GM18951 (cell line): ENCODE results near the gene SPARCL1.

ENCODE experiments used
- POLR2A ChIP-seq: IDR thresholded peaks from 4 replicates; pipeline ENCODE4 v1.6.1; 2011; ENCODE audit warnings: mild to moderate bottlenecking; ENCODE audit not compliant: insufficient read length, insufficient read depth; ENCODE audit errors: extremely low read depth
- in situ Hi-C: fragments of 300-500 bp; cut with MboI; formaldehyde crosslinking; loops from one replicate; pipeline ENCODE4 v1.12.0; 2022; ENCODE audit warnings: low sequenced_read_pairs, mixed read lengths, inconsistent platforms; ENCODE audit not compliant: unreplicated experiment

The SPARCL1 gene

DNA sequence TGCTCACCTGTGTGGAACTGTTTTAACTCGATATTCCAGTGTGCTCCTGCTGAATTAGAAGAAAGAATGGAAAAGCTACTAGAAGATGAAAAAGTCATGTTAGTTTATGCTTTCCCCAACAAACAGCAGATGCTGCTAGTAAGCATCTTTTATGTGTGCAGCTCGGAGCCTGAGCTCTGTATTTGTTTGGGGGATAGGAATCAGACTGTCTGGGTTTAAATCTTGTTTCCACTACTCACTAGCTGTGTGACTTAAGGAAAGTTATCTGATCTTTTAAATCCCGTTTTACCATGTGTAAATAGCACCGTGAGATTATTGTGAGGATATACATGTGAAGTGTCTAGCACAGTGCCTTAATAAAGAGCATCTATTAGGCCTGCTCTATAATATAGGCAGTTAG is 24.0 kb upstream of the SPARCL1 start:
- in situ Hi-C loops = no loop called here
- no peak for TF ChIP-seq POLR2A

DNA sequence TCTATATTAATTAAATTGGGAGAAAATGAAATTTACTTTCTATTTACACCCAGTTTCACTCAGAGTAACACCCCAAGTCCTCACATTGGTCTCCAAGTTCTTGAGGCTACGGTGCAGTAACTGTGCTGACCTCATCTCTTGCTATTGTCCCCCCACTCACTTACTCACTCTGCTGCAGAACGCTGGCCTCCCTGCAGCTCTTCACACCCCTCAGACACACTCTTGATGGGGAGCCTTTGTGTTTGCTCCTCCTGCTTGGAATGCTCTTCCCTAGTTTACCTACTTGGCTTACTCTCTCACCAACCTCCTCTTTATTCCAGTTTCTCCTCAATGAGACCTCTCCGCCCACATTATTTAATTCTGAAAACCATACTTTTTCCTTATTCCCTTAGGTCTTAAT is 22.2 kb upstream of the SPARCL1 start:
- no peak for TF ChIP-seq POLR2A
- in situ Hi-C loops = no loop called here

DNA sequence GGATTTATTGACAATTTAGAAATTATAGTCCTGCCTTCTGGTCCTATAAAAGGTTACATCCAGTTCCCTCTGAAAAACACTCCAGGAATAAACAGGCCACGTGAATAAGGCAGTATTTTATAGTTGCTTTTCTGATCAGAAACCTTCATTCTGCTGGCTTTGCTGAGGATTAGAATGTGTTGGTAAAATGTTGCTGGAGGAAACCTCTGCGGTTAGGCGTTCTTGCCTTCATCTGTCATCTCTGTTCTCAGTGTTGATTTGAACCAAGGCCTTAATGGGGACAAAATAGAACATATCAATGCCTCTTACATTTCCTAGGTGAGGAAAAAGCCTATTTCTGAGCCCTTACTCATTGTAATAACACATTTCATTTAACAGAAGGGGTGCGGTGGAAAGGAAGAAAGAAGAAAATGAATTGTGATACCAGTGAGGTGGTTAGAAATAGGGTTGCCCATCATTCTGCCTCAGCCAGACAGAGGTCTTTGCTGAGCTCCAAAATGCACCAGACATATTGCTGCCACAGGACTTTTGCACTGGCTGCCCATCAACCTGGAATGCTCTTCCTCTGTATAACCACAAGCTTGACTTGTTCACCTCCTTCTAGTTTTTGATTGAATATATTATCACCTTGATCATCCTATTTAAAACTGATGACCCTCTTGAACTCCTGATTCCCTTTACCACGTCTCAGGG is 18.0 kb upstream of the SPARCL1 start:
- TF ChIP-seq POLR2A = no peak
- in situ Hi-C loops = no loop called here

DNA sequence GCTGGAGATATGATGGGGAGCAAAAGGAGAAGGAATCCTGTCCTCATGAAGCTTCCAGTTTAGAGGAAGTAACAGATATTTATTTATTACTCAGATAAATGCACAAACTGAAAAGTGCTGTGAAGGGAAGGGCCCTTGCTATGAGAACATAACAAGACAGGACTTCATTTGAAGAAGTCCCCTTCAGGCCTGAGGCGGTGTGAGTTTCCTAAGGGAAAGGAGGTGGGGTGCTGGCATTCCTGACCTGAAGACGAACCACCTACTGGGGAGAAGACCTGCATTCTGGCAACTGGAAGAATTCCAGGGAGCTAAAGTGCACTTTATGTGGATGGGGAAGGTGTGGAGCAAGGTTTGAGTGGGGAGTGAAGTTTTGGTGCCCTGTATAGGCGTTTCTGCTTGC is 15.9 kb upstream of the SPARCL1 start:
- no peak for TF ChIP-seq POLR2A
- in situ Hi-C loops = no loop called here

DNA sequence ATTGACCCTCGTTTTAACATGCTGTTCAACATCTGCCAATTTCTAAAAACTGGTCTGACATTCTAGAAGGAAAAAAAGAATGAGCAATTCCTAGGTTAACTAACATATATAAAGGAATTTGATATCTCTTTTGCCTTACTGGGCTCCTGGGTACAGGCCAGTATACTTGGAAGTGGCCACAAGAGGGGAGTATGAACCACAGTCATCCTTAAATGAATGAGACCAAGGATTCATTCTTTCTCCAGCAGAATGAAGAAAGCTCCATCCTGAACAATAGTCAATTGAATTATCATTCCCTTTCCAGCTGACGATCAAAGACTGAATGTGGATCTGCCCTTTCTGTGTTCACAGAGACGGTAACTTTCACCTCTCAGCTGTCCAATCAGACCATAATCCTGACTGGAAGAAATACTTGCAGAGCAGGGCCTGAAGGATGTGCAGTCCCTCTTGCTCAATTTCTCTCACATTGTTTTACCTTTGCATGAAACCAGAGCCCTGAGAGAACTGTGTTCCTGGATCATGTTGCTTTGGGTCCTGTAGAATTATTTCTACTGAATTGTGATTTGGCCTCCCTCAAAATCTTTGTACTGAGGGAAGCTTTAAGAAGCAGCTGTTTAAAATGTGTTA is 14.8 kb upstream of the SPARCL1 start:
- in situ Hi-C loops = no loop called here
- TF ChIP-seq POLR2A = no peak

DNA sequence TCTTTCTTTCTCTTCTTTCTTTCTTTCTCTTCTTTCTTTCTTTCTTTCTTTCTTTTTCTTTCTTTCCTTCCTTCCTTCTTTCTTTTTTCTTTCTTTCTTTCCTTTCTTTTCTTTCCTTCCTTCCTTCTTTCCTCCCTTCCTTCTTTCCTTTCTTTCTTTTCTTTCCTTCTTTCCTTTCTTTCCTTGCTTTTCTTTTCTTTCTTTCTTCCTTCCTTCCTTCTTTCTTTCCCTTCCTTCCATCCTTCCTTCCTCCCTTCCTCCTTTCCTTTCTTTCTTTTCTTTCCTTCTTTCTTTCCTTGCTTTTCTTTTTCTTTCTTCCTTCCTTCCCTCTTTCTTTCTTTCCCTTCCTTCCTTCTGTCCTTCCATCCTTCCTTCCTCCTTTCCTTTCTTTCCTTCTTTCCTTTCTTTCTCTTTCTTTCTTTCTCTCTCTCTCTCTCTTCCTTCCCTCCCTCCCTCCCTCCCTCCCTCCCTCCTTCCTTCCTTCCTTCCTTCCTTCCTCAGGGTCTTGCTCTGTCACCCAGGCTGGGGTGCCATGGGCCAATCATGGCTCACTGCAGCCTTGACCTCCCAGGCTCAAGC is 13.6 kb upstream of the SPARCL1 start:
- in situ Hi-C loops = no loop called here
- TF ChIP-seq POLR2A = no peak

DNA sequence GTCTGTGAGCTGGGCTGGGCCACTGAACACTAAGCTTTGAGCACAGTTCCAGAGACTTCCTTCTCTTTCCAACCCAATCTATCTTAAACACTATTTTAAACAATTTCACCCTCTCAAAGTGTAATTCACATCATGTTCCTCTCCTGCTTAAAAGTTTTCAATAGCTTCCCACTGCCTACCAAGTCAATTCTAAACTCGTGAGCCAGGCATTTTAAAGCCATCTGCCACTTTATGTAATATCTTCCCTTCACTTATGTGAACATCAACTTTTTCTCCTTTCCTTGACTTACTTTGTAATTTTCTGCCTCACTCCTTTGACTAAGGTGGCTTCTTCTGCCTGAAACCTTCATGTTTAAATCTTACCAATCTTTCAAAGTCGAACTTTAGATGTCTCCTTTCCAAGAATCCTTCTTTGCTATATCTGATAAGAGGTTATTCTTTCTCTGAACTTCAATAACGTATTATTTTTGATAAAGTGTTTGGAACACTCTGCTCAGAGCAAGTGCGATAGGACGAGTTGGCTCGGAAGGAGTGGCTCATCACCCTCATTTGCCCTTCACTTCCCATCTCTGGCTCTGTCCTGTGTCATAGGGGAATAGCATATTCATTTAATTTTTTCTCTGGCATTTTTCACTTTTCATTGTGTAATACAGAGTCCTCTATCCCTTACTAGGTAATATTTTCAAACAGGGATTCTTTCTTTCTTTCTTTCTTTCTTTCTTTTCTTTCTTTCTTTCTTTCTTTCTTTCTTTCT is 13.0 kb upstream of the SPARCL1 start:
- no peak for TF ChIP-seq POLR2A

DNA sequence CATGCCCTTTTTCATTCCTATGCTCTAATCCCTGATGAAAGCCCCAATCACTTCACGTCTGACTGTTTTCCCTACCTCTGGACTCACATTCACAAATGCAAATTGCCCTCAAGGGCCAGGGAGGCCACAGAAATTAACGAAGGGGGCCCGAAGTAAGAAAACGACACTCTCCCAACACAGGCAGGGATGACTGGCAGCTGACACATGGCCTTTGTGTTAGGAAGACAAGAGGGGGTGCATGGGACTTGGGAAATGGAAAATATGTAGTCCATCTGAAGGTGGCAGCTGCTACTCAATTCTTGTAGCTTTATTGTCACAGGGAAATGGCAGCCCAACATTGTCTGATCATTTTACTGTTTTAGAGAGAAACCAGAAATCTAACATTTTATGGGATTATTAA is 12.3 kb upstream of the SPARCL1 start:
- no peak for TF ChIP-seq POLR2A
- in situ Hi-C loops = no loop called here

More for the DNA sequence above, 13.0 kb upstream of the SPARCL1 start:
- in situ Hi-C loops = no loop called here

DNA sequence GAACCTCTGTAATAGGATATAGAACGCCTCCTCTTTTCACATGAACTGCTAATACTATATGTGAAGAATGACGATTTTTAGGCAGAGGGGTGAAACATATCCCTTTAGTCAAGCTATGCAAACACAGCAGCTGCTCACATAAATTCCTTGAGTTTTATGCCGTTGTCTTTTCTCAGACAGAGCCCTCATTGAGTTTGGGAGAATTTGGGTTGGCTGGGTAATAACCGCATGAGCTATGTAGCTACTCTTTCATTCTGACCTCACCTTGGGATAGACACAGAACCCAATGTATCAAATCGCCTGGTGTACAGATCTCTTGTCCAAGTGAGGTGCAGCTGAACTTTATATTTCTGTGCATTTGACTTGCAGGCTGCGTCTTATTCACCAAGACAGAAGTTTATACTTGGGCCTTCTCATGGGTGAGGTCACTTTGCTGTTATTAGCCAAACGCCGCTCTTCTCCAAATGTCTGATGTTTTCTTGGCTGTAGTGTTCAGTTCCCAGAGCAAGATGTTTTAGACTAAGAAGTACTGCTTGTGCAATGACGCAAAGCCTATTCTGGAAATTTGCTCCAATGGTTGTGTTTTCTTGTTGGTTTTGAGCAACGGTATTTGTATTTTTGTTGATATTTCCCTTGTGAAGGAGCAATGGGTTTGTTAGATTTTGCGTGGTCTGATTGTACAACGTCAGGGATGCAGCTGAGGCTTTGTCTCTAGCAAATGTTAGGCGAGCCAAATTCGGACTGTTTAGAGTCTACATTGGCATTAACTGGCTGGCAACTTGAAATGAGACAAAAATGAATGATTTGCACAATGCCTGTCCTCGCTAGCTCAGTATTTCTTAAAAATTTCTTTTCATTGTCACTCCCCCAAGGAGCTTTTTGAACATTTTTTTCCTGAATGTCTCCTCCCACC is 11.2 kb upstream of the SPARCL1 start:
- in situ Hi-C loops = no loop called here
- TF ChIP-seq POLR2A = no peak

DNA sequence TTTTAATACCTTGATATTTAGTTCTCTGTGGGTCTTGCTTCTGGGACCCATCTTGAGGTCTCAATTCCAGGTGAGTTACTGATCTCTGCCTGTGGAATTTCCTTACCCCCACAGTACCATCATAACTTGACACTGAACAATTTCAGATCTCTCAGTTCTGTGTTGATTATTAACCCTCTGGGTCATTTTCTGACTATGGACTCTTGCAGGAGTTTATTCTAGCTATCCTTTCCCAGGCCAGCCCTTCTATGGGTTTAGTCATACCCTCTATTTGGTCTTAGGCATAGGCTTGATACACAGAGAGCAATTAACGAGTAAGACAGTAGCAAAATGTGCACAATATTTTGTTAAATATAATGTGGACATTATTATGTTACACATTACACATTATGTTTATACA is 3.7 kb upstream of the SPARCL1 start:
- TF ChIP-seq POLR2A = no peak
- in situ Hi-C loops = no loop called here

DNA sequence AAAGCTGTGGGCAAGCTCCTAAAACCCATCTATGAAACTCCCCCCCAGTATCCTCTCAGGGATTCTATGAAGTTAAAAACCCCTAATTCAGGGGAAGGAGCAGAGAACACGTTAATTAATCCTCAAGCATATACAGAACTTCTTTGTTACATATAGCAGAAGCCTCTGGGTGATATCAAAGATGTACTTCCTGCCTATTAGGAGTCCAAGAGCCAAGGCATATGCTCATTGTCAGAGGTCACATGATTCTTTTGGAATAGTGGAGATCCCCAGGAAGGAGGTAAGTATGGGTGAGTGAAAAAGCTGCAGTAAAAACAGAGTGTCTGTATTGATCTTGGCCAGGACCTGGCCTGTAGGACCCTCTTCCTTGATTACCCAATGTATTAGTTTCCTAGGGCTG is 2.9 kb upstream of the SPARCL1 start:
- in situ Hi-C loops = no loop called here
- TF ChIP-seq POLR2A = no peak

DNA sequence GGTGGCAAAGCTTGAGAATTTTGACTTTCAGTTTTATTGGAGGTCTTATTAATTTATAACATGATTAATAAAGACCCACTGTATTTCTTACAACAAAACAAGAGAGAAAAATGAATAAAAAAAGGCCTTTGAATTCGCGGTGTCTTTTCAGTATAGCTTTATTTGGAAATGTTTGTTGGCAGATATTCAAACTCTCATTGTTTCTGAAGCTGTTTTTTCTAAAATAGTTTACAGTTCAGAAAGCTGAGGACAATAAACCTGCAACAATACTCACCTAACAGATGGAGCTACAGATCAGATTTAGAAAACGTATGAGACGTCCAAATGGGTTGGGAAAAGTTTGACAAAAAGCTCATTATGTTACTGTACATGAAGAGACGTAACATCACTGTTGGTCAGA is 2.4 kb upstream of the SPARCL1 start:
- no peak for TF ChIP-seq POLR2A
- in situ Hi-C loops = no loop called here

DNA sequence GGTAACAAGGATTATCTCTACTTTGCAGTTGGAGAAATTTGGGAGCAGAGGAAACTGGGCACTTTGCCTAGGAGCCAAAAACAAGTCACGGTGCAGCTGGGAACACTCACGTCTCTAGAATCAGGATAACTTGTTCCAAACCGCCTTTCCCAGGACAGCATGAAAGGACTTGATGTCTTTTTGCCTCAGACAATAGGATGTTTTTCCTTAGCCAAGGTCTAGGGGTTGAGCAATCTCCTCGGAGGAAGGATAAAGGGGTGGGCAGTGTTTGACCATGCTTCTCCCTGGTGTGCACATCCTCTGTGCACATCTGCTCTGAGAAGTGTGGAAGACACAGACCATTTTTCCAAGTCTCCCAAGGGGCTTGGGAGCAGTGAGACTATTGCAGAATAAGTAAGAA is 1.7 kb upstream of the SPARCL1 start:
- TF ChIP-seq POLR2A = no peak
- in situ Hi-C loops = no loop called here
